Measurements from ENCODE around the gene CUX1.

Gene CUX1

GRCh38 chr7:102066476-102066875 is 249.1 kb downstream of the CUX1 start (continued):
- TF ChIP-seq ZNF521 (tag by site-specific recombination; IDR thresholded peaks at IDR 0.05) (no peak), ZNF37A (tag by site-specific recombination; IDR thresholded peaks at IDR 0.05) (no peak), ZNF555 (tag by site-specific recombination; conservative IDR thresholded peaks at IDR 0.05) (no peak), ZFHX2 (tag by site-specific recombination; conservative IDR thresholded peaks at IDR 0.05) (no peak), ZNF654 (tag by site-specific recombination; IDR thresholded peaks at IDR 0.05; ENCODE audit: low read depth) (no peak), ZNF19 (tag by site-specific recombination; IDR thresholded peaks at IDR 0.05; ENCODE audit: low read depth) (no peak), MZF1 (tag by site-specific recombination; IDR thresholded peaks at IDR 0.05; ENCODE audit: borderline replicate concordance) (no peak), ZNF2 (tag by site-specific recombination; IDR thresholded peaks at IDR 0.05) (no peak), ZNF140 (tag by site-specific recombination; IDR thresholded peaks at IDR 0.05) (no peak), ATF2 (tag by site-specific recombination; IDR thresholded peaks at IDR 0.05; ENCODE audit: low read depth) (no peak)
- TF ChIP-seq, protein P1, sequence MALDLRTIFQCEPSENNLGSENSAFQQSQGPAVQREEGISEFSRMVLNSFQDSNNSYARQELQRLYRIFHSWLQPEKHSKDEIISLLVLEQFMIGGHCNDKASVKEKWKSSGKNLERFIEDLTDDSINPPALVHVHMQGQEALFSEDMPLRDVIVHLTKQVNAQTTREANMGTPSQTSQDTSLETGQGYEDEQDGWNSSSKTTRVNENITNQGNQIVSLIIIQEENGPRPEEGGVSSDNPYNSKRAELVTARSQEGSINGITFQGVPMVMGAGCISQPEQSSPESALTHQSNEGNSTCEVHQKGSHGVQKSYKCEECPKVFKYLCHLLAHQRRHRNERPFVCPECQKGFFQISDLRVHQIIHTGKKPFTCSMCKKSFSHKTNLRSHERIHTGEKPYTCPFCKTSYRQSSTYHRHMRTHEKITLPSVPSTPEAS (tag by site-specific recombination; IDR thresholded peaks at IDR 0.05) = no peak

DNA sequence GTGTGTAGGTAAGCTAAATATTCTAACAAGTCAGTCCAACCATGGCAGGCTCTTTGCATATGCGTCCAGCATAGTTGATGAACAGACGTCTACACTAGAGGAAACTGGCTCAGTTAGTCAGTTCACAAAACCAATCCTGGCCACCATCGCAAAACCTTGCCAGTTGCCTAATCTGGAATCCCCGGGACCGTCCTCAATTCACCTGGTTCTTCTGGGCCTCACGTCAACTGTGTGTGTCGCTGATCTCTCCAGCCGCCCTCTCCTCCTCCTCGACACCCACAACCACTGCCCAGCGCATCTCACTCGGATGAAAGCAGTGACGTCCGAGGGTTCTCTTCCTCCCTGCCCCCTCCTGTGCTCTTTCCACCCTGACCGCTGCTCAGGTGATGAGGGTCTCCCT is 251.4 kb downstream of the CUX1 start:
- Histone ChIP-seq H3K9me3 (ENCODE audit: control insufficient read depth, insufficient read depth, low read depth, low read length) (no peaks in the 10 kb centered on the region), H3K4me1 (ENCODE audit: control insufficient read depth, insufficient read depth, low read length) (no peaks in the 10 kb centered on the region), H3K36me3 (ENCODE audit: control insufficient read depth in 2 of 2, insufficient read depth in 1 of 2, low read length in 2 of 2) (peaks cover 0 to 12% of the 10 kb centered on the region in 2 experiments; a peak in 1 of 3 replicates), H3K4me3 (ENCODE audit: low read depth, low read length) (no peak overlapping the region), H3K27ac (ENCODE audit: extremely low read depth, low read depth, low read length) (no peak overlapping the region)
- ChIA-PET POLR2A (no interaction called here), CTCF (no interaction called here)
- TF ChIP-seq ZNF626 (tag by site-specific recombination; IDR thresholded peaks at IDR 0.05) (no peak), ZNF112 (tag by site-specific recombination; IDR thresholded peaks at IDR 0.05) (no peak)

- TF ChIP-seq BCL11B (tag by site-specific recombination; IDR thresholded peaks at IDR 0.05; ENCODE audit: low read depth) (no peak), YY1 (tag by site-specific recombination; IDR thresholded peaks at IDR 0.05) (no peak), ZNF830 (tag by site-specific recombination; IDR thresholded peaks at IDR 0.05; ENCODE audit: low read depth) (no peak), ZNF132 (tag by site-specific recombination; IDR thresholded peaks at IDR 0.05; ENCODE audit: borderline replicate concordance) (no peak), SCRT1 (tag by site-specific recombination; IDR thresholded peaks at IDR 0.05; ENCODE audit: borderline replicate concordance) (no peak), ZBTB48 (tag by site-specific recombination; IDR thresholded peaks at IDR 0.05) (no peak), ZNF48 (tag by site-specific recombination; IDR thresholded peaks at IDR 0.05) (no peak), ZNF248 (tag by site-specific recombination; IDR thresholded peaks at IDR 0.05) (no peak)
- TF ChIP-seq, protein P2, sequence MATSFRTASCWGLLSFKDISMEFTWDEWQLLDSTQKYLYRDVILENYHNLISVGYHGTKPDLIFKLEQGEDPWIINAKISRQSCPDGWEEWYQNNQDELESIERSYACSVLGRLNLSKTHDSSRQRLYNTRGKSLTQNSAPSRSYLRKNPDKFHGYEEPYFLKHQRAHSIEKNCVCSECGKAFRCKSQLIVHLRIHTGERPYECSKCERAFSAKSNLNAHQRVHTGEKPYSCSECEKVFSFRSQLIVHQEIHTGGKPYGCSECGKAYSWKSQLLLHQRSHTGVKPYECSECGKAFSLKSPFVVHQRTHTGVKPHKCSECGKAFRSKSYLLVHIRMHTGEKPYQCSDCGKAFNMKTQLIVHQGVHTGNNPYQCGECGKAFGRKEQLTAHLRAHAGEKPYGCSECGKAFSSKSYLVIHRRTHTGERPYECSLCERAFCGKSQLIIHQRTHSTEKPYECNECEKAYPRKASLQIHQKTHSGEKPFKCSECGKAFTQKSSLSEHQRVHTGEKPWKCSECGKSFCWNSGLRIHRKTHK (tag by site-specific recombination; IDR thresholded peaks at IDR 0.05) = no peak
- CTCF ChIA-PET = interaction anchor here (1.3 kb wide), 1 partner anchor 19 kb away, joined by 3 read pairs; no protein-coding TSS in a partner anchor
- H3K27ac ChIP-seq (ENCODE audit: extremely low read depth, low read depth, low read length) = no peak overlapping the region
- H3K9me3 ChIP-seq (ENCODE audit: control insufficient read depth, insufficient read depth, low read depth, low read length) = no peaks in the 10 kb centered on the region
- H3K36me3 ChIP-seq (ENCODE audit: control insufficient read depth in 2 of 2, insufficient read depth in 1 of 2, low read length in 2 of 2) = peaks cover 0 to 12% of the 10 kb centered on the region in 2 experiments; a peak in 1 of 3 replicates
- no peaks in the 10 kb centered on the region for H3K4me1 ChIP-seq (ENCODE audit: control insufficient read depth, insufficient read depth, low read length)
- POLR2A ChIA-PET = no interaction called here
- no peak overlapping the region for H3K4me3 ChIP-seq (ENCODE audit: low read depth, low read length)
Measured at GRCh38 chr7:102069931-102070629, 252.7 kb downstream of the CUX1 start.
